ENCODE data around the gene FCAMR.
A peak's percentile ranks its signal among the peaks of the same experiment; 100 is the strongest.

The FCAMR gene, protein sequence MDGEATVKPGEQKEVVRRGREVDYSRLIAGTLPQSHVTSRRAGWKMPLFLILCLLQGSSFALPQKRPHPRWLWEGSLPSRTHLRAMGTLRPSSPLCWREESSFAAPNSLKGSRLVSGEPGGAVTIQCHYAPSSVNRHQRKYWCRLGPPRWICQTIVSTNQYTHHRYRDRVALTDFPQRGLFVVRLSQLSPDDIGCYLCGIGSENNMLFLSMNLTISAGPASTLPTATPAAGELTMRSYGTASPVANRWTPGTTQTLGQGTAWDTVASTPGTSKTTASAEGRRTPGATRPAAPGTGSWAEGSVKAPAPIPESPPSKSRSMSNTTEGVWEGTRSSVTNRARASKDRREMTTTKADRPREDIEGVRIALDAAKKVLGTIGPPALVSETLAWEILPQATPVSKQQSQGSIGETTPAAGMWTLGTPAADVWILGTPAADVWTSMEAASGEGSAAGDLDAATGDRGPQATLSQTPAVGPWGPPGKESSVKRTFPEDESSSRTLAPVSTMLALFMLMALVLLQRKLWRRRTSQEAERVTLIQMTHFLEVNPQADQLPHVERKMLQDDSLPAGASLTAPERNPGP

DNA sequence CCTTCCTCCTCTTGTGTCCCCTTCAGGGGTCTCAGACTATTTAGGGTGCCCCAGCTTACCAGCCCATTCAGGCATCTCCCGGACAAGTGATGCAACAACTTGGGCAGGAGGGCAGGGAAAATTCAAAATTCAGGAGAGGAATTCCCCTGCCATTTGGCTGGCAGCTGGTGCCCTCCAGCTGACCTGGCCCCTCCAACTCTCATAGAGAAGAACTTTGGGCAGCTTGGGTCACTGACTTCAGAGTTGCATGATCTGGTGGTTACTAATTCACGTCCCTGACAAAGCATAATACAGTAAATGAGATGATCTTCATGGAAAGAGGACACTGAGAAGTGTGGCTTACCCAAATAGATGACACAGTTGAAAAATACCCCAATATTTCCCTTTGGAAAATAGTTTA, at the start of gene FCAMR:
Gene FCAMR, minus strand, starts transcription at position 15 of the 400 bp plus-strand sequence. CDS start 335 bp downstream, outside the sequence.
- Mint-ChIP-seq H3K4me1 (ENCODE audit: low read depth) (peaks cover 49% of the 10 kb centered on the region), H3K27me3 (peaks cover 41% of the 10 kb centered on the region), H3K4me3 (no peak within 1 kb of the TSS), H3K36me3 (ENCODE audit: low read depth) (no peaks in the 10 kb centered on the region), H3K9me3 (no peaks in the 10 kb centered on the region), H3K27ac (peak within 1 kb of the TSS; percentile 75)
- intact Hi-C loops (cut with micrococcal nuclease) = no loop called here

DNA sequence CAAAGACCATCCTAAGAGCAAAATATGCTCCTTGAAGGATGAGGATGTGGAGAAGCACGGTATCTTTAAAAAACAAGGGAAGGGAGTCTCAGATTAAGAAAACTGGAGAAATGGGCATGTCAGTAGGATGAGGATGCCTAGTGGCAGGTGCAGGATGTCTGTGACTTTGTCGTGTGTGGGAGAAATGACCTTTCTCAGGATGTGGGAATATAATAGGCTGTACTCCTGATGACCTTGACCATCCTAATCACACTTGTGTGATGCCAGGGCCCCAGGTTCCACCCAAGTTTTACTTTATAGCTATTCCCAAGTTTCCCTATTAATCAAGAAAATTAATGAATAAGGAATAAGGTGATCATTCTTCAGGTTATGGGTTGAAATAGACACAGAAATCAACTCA, 49.4 kb upstream of the FCAMR start:
- H3K4me1 Mint-ChIP-seq (ENCODE audit: low read depth) = peaks cover 65% of the 10 kb centered on the region
- intact Hi-C loops (cut with micrococcal nuclease) = loop anchor here (5.0 kb wide), 1 partner anchor 33 kb away; the partner anchor contains the start of genes PFKFB2 and YOD1
- H3K27me3 Mint-ChIP-seq = peaks cover 4% of the 10 kb centered on the region
- no peaks in the 10 kb centered on the region for H3K9me3 Mint-ChIP-seq
- H3K4me3 Mint-ChIP-seq = no peak overlapping the region
- H3K27ac Mint-ChIP-seq = peak overlapping the region; percentile 65
- H3K36me3 Mint-ChIP-seq (ENCODE audit: low read depth) = no peaks in the 10 kb centered on the region

DNA sequence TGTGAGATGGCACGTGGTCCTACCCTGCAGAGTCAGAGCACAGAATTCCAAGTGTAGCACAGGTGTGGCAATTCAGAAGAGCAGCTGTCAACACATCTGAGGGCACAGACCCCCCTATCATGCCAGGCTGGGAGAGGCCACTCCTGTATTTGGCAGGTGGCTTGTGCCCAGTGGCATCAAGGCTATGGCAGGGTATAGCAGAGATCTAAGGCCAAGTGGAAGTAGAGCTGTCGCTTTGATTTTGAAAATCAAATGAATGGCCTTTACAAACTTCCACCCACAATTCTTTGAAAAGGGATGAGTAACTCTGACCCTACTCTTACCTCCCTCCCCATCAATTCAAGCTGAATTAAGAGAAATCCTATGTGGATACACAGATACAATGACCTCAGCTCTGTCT, 48.9 kb upstream of the FCAMR start:
- Mint-ChIP-seq H3K27ac (peak overlapping the region; percentile 65), H3K36me3 (ENCODE audit: low read depth) (no peaks in the 10 kb centered on the region), H3K27me3 (peaks cover 4% of the 10 kb centered on the region), H3K4me1 (ENCODE audit: low read depth) (peaks cover 64% of the 10 kb centered on the region), H3K4me3 (no peak overlapping the region), H3K9me3 (no peaks in the 10 kb centered on the region)
- intact Hi-C loops (cut with micrococcal nuclease) = loop anchor here (5.0 kb wide), 1 partner anchor 33 kb away; the partner anchor contains the start of genes PFKFB2 and YOD1

DNA sequence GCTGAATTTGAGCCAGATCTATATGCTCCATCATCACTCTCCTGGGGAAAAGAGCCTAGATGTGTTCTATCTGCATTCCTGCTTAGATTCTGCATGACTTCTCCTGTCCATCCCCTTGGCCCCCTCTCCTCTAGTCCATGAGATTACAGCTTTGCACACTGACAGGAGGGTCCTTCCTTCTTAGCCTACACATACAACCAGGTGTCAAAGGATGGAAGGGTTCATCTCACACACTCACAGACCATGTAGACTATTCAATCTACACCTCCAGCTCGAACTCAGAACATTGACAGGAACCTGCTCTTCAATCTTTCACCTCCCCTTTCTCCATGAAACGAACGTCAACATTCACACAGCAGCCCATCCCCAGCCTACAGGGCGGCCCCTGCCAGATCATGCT, 48.4 kb upstream of the FCAMR start:
- intact Hi-C loops (cut with micrococcal nuclease) = loop anchor here (5.0 kb wide), 1 partner anchor 34 kb away; the partner anchor contains the start of genes PFKFB2 and YOD1
- no peak overlapping the region for H3K4me3 Mint-ChIP-seq
- H3K27ac Mint-ChIP-seq = peak overlapping the region; percentile 65
- peaks cover 4% of the 10 kb centered on the region for H3K27me3 Mint-ChIP-seq
- no peaks in the 10 kb centered on the region for H3K36me3 Mint-ChIP-seq (ENCODE audit: low read depth)
- H3K4me1 Mint-ChIP-seq (ENCODE audit: low read depth) = peaks cover 59% of the 10 kb centered on the region
- H3K9me3 Mint-ChIP-seq = no peaks in the 10 kb centered on the region

DNA sequence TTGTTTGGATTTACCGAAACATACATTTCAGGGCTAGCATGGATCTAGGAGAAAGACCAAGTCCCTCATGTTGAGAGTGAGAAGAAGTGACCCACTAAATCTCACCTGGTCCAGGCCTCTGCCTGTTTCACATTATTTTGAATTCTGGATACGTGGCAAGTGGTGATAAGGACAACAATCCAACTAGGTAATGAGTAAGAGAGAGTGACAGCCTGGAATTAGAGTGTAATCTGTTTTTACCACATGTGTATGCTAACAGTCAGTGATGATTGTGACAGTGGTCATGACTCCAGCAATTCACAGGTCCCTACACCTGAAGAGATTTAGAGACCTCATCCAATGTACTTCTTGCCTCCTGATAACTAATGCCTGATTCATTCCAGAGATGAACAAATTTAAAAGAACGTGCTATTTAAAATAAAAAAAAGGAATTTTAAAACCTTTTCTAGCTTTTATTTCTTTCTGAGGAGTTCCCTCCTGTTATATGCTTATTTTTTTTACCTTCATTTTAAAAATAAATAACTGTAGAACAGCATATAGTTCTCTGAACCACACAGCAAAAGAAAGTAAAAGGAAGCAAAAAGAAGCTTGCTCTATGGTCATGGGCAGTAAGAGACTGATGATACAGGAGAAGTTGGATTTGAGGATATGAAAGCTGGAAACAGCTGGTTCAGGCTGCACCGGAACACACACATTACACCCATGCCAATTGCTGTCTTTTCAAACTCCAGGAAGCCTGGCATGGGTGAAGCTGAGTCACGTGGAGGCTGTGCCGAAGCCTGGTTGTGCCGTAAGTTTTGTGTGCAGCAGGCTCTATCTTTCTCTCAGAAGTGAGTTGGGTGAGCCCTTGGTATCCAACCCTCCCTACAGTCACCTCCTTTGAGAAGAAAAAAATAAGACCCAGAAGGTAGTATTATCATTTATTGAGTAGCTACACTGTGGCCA, 47.6 kb upstream of the FCAMR start:
- no peak overlapping the region for H3K4me3 Mint-ChIP-seq
- intact Hi-C loops (cut with micrococcal nuclease) = loop anchor here (5.0 kb wide), 1 partner anchor 34 kb away; the partner anchor contains the start of genes PFKFB2 and YOD1
- H3K27me3 Mint-ChIP-seq = peaks cover 9% of the 10 kb centered on the region
- H3K4me1 Mint-ChIP-seq (ENCODE audit: low read depth) = peaks cover 53% of the 10 kb centered on the region
- H3K9me3 Mint-ChIP-seq = no peaks in the 10 kb centered on the region
- H3K27ac Mint-ChIP-seq = peak overlapping the region; percentile 65
- H3K36me3 Mint-ChIP-seq (ENCODE audit: low read depth) = no peaks in the 10 kb centered on the region

DNA sequence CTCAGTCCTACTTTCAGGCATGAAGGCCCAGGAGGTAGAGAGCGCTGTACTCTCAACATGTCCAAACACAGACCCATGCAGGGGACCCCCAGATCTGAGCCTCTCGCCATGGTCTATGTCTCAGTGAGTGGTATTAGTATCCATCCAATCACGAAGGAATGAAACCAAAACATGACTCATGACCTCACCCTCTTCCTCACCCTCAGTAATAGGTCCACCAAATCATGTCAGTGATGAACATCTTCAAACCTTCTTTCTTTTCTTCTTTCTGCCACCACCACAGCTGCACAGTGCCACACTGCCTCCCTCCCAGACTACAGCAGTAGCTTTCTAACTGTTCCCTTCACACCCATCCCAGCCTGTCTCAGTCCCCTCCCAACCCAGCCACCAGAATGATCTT, 45.5 kb upstream of the FCAMR start:
- intact Hi-C loops (cut with micrococcal nuclease) = loop anchor here (5.0 kb wide), 1 partner anchor 37 kb away; the partner anchor contains the start of genes PFKFB2 and YOD1
- peaks cover 47% of the 10 kb centered on the region for H3K4me1 Mint-ChIP-seq (ENCODE audit: low read depth)
- no peak overlapping the region for H3K4me3 Mint-ChIP-seq
- no peaks in the 10 kb centered on the region for H3K36me3 Mint-ChIP-seq (ENCODE audit: low read depth)
- H3K9me3 Mint-ChIP-seq = no peaks in the 10 kb centered on the region
- peak overlapping the region; percentile 2 for H3K27ac Mint-ChIP-seq
- peaks cover 12% of the 10 kb centered on the region for H3K27me3 Mint-ChIP-seq

DNA sequence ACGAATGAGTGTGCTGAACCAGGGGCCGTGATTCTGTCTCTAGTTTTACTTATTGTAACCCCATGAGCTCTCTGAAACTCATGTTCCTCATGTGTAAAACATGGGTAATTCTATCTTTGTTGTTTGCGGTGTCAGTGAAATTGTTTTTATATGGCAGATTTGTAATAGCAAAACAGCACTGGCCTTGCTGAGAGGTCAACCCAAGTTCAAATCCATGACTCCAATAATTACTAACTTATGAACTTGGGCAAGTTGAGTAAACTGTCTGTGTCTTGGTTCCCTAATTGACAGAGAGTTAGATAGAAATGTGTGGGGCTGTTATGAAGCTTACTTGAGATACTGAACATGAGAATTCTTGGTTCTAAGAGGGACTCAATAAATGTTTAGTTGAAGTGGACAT, 44.5 kb upstream of the FCAMR start:
- Mint-ChIP-seq H3K4me3 (no peak overlapping the region), H3K4me1 (ENCODE audit: low read depth) (peaks cover 37% of the 10 kb centered on the region), H3K9me3 (no peaks in the 10 kb centered on the region), H3K27me3 (peaks cover 14% of the 10 kb centered on the region), H3K27ac (peak overlapping the region; percentile 6), H3K36me3 (ENCODE audit: low read depth) (no peaks in the 10 kb centered on the region)
- intact Hi-C loops (cut with micrococcal nuclease) = loop anchor here (5.0 kb wide), 1 partner anchor 38 kb away; the partner anchor contains the start of genes PFKFB2 and YOD1

DNA sequence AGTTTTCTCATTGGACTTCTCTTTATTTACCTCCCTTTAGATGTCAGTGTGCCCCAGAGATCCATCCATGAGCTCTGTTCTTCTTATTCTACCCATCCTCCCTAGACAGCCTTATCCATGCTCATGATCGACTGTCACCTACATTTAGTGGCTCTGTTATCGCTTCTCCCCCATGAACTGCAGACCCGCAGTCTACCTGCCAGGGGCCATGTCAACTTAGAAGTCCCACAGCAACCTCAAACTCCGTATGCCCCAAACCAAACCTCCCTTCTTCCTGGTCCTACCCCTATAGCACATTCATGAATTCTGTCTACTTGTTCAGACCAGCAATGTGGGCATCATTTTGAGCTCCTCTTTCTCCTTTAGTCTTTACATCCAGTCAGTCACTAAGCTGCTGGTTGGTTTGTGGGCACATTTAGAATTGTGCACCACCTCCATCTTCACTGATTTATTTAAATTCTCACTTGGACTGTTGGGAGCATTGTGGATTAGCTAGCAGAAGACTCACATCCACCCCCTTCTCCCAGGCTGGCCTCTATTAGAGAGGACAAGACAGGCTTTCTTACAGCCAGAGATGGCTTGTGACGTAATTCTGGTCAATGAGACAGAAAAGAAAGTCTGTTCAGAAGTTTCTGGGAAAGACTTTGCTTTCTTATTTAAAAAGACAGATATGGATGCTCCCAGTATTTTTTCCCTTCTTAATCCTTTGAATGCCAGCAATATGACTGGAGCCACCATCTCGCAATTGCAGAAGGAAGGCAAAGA, 43.2 kb upstream of the FCAMR start:
- Mint-ChIP-seq H3K27ac (no peak overlapping the region), H3K4me3 (no peak overlapping the region), H3K4me1 (ENCODE audit: low read depth) (peaks cover 25% of the 10 kb centered on the region), H3K27me3 (peaks cover 17% of the 10 kb centered on the region), H3K9me3 (no peaks in the 10 kb centered on the region), H3K36me3 (ENCODE audit: low read depth) (no peaks in the 10 kb centered on the region)
- intact Hi-C loops (cut with micrococcal nuclease) = no loop called here

DNA sequence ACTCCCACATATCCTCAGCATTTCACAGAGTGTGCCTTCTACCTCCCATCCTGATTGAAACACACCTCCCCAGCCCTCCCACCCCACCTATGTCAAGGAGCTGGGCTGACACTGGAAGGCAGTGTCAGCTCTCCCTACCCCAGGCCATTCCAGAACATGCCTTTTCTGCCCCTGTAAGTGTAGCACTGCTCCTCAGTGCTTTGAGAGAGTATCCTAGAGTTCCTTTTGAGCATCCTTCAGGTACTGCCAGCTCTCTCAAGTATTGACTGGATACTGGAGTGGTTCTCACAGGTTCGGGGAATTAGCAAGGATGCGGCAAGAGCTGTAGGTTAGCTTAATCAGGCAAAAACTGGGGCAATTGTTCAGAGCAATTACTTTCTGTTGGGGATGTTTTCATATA, 40.5 kb upstream of the FCAMR start:
- intact Hi-C loops (cut with micrococcal nuclease) = no loop called here
- no peak overlapping the region for H3K27ac Mint-ChIP-seq
- no peaks in the 10 kb centered on the region for H3K36me3 Mint-ChIP-seq (ENCODE audit: low read depth)
- H3K4me3 Mint-ChIP-seq = no peak overlapping the region
- peaks cover 23% of the 10 kb centered on the region for H3K27me3 Mint-ChIP-seq
- H3K4me1 Mint-ChIP-seq (ENCODE audit: low read depth) = peaks cover 17% of the 10 kb centered on the region
- H3K9me3 Mint-ChIP-seq = no peaks in the 10 kb centered on the region

DNA sequence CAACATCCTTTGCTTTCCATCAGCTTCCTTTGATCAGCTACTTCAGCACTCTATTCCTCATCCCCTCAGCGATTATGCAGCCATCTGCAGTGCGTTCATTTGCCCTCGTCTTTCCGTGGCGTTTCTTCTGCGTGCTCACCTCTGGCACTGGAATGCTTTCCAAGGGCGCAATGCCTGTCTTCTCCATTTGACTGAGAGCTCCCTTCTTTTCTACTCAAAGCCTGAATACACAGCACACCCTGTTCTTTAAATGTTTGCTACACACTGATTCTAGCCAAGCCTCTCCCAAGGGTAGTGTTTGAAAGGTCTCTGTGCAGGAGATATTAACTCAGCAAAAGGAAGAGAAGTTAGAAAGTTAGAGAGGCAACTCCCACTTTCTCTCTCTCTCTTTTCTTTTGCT, 39.7 kb upstream of the FCAMR start:
- Mint-ChIP-seq H3K9me3 (no peaks in the 10 kb centered on the region), H3K36me3 (ENCODE audit: low read depth) (no peaks in the 10 kb centered on the region), H3K4me3 (no peak overlapping the region), H3K27ac (no peak overlapping the region), H3K4me1 (ENCODE audit: low read depth) (peaks cover 15% of the 10 kb centered on the region), H3K27me3 (peaks cover 25% of the 10 kb centered on the region)
- intact Hi-C loops (cut with micrococcal nuclease) = no loop called here

DNA sequence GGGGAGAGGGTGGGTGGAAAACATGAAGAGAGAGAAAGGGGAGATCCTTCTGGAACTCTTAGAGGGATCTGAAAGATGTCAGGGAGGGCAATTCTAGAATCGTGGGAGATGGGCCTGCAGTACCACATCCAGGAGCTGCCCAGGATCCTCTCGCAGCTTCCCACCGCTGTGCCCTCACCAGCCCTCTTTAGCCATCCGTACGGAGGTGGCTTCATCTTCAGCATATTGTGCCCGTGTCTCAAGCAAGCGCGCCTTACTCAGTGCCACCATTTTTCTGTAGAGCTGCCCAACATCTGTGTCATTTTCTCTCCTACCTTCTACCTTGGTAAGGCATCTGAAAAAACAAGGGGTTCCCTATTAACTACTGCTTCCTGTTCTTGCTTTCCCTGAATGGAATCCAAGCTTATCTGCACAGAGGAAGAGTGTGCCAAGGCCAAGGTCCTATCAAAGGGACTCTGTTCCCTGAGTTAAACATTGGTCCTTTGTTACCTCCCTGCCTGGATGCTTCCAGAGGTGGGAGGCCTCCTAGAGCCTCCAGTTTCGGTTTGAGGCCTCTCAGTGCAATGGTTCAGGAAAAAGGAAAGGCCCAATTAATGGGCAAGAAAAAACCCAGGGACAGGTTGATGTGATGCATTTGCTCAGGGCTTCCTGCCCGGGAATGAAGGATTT, 39.1 kb upstream of the FCAMR start:
- intact Hi-C loops (cut with micrococcal nuclease) = no loop called here
- Mint-ChIP-seq H3K9me3 (no peaks in the 10 kb centered on the region), H3K4me1 (ENCODE audit: low read depth) (peaks cover 12% of the 10 kb centered on the region), H3K36me3 (ENCODE audit: low read depth) (no peaks in the 10 kb centered on the region), H3K4me3 (no peak overlapping the region), H3K27ac (no peak overlapping the region), H3K27me3 (peaks cover 25% of the 10 kb centered on the region)

DNA sequence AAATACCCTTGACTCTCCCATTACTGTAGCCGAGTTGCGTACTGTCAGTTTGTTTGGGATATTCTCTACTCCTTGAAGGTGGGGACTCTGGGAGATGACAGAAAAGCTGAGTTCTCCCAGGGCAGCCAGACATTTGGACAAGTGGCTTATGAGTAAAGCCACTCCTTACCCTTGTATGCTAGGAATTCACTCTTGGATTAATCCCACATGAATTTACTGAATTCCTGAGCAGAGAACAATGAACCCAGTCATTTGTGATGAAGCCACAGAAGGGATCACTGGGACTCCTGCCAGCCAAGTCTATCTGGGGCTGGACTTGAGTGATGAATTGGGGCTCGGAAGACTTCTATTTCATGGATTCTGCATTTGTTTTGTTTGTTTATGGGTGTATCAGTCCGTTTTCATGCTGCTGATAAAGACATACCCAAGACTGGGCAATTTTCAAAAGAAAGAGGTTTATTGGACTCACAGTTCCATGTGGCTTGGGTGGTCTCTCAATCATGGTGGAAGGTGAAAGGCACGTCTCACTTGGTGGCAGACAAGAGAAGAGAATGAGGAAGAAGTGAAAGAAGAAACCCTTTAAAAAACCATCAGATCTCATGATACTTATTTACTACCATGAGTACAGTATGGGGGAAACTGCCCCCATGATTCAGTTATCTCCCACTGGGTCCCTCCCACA, 37.2 kb upstream of the FCAMR start:
- H3K4me1 Mint-ChIP-seq (ENCODE audit: low read depth) = peaks cover 12% of the 10 kb centered on the region
- H3K27me3 Mint-ChIP-seq = peaks cover 17% of the 10 kb centered on the region
- no peak overlapping the region for H3K4me3 Mint-ChIP-seq
- no peaks in the 10 kb centered on the region for H3K36me3 Mint-ChIP-seq (ENCODE audit: low read depth)
- intact Hi-C loops (cut with micrococcal nuclease) = loop anchor here (2.0 kb wide), 1 partner anchor 69 kb away; no protein-coding TSS in a partner anchor
- no peaks in the 10 kb centered on the region for H3K9me3 Mint-ChIP-seq
- no peak overlapping the region for H3K27ac Mint-ChIP-seq
